Ishikawa (cell line): Measurements from ENCODE around the gene CNTNAP2.

Source experiments
- CEBPB ChIP-seq: IDR thresholded peaks from 2 replicates; pipeline ENCODE4 v1.6.1; 2012
- EGR1 ChIP-seq: IDR thresholded peaks from 2 replicates; pipeline ENCODE4 v1.6.1; 2012
- EP300 ChIP-seq: IDR thresholded peaks from 2 replicates; pipeline ENCODE4 v1.6.1; 2012; ENCODE audit warnings: borderline replicate concordance
- USF1 ChIP-seq: IDR thresholded peaks from 2 replicates; pipeline ENCODE4 v1.6.1; 2012

GRCh38 chr7:147235645-147236382 lies 1119.2 kb downstream of the CNTNAP2 start:
- no peak for TF ChIP-seq USF1
- no peak for TF ChIP-seq EP300
- TF ChIP-seq CEBPB = no peak
- no peak for TF ChIP-seq EGR1
